HL-60/S4 (cell line): ENCODE results near the gene CCDC106.

ENCODE experiments used
- in situ Hi-C: fragments of 300-500 bp; cut with MboI; formaldehyde crosslinking; loops from 2 replicates; pipeline ENCODE4 v1.14.3; 2022; ENCODE audit warnings: low sequenced_read_pairs

The CCDC106 gene

DNA sequence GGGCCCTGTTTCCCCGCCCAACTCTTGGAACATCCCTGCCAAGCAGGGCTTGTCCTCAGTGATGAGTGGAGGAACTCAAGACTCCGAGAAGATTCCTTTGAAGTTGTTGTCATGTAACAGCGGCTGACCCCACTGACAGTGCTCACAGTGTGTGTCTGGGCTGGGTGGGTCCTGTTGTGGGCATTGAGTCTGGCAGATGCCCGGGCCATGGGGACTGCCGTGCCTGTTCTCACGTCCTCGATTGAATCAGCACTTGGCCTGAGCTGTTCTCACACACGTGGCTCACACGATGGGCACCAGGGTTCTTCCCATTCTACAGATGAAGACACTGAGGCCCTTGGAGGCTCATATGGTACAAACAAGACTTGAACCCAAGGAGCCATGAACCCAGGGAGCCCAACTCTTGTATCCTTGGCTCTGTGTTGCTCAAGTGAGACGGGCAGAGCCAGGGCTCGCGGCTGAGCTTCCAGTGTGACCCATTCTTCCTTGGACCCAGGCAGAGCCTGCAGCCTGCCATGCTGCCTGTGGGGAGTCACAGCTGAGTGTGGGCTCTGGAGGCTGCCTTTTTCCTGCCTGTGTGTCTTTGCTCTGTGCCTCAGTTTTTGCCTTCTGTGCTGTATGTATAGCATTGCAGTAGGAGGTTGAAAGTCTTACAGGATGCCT lies 18.5 kb downstream of the CCDC106 start:
- in situ Hi-C loops, result no loop called here

DNA sequence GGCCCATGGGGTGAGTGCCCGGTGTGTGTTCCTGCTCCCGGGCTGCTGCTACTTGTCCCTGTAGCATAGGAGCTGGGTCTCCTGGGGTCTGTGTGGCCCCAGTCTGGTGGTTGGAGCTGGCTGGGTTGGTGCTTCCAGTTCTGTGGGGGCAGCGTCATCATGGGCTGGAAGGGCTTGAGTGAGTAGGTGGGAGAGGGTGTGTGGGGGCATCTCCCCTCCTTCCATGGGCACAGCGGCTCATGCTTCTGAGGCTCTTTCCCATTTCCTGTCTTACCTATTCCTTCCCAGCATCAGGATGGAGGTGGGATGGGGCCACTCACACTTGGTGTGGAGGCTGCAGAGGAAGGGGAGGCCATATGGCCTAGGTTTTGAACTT lies 19.0 kb downstream of the CCDC106 start:
- in situ Hi-C loops, result no loop called here

DNA sequence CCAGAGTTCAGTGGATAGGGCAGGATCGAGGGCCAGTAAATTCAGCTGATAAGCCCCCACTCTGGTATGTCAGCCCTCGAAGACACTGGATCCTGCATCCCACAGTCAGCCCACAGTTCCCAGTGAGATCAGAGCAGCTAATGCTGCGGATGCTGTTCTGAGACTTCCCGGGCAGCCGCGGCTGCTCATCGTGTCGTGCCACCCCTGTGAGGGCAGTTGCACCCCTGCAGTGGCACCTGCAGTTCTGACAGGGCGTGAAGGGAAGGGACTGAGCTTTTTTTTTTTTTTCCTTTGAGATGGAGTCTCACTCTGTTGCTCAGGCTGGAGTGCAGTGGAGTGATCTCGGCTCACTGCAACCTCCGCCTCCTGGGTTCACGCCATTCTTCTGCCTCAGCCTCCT lies 19.5 kb downstream of the CCDC106 start:
- in situ Hi-C loops, result no loop called here

DNA sequence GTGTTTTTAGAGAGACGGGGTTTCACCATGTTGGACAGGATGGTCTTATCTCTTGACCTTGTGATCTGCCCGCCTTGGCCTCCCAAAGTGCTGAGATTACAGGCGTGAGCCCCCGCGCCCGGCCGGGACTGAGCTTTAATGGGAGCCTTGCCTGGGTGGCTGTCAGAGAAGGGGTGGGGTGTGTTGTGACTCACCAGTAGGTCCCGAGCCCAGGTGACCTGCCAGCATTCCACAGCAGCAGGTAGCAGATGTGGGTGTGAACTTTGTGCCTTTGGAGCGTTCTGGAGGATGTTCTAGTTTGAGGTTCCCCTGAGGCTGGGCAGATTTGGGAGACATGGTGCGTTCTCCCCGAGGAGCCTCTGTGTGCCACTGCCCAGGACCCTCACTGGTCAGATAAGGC lies 19.9 kb downstream of the CCDC106 start:
- in situ Hi-C loops, result no loop called here

DNA sequence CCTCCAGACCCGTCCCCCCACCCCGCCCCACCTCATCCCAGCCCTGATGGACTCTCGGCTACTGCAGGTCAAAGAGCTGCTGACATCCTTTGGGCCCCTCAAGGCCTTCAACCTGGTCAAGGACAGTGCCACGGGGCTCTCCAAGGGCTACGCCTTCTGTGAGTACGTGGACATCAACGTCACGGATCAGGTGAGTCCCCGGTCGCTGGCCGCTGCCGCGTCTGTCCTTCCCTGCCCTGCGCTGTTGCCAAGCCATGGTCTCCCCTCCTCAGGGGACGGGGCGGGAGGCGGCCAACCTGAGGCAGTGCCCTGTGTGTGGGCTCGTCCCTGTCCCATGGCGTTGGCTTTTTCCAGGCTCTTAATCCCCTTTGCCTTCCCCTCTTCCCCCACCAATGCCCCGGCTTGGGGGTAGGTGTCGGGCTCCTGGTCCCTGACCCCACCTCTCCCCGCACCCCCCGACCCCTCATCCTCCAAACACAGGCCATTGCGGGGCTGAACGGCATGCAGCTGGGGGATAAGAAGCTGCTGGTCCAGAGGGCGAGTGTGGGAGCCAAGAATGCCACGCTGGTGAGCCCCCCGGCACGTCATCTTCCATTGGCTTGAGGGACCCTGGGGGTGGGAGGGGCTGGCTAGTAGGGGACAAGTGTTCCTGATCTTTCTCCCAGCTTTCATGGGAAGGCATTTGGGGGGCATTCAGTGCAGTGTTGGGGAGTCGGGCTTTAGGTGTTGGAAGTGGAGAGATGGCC lies 20.8 kb downstream of the CCDC106 start:
- in situ Hi-C loops, result no loop called here

DNA sequence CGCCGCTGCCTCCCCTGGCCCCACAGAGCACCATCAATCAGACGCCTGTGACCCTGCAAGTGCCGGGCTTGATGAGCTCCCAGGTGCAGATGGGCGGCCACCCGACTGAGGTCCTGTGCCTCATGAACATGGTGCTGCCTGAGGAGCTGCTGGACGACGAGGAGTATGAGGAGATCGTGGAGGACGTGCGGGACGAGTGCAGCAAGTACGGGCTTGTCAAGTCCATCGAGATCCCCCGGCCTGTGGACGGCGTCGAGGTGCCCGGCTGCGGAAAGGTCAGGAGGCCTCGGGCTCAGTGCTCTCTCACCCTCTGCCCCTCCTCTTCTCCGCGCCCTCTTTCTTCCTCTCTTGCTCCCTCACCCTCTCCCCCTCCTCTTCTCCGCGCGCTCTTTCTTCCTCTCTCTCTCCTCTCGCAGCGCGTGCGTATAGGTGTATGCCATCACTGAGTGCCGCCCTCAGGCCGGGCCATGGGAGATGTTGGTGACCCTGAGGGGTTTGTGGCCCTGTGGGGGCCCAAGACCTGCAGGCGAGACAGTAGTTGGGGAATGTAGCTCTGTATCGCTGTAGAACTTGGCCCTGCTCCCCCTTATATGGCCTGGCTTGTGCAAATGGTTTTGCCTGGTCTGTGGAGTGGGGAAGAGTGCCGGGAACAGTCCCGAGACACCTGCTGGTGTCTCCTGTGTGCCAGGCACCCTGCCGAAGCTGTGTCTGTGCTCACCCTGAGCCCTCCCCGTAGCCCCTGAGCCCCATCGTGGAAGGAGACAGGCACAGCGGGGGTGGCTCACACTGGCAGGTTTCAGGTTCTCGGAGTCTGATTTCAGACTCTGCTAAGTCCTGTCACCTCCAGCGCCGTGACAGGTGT lies 21.6 kb downstream of the CCDC106 start:
- in situ Hi-C loops, result no loop called here

DNA sequence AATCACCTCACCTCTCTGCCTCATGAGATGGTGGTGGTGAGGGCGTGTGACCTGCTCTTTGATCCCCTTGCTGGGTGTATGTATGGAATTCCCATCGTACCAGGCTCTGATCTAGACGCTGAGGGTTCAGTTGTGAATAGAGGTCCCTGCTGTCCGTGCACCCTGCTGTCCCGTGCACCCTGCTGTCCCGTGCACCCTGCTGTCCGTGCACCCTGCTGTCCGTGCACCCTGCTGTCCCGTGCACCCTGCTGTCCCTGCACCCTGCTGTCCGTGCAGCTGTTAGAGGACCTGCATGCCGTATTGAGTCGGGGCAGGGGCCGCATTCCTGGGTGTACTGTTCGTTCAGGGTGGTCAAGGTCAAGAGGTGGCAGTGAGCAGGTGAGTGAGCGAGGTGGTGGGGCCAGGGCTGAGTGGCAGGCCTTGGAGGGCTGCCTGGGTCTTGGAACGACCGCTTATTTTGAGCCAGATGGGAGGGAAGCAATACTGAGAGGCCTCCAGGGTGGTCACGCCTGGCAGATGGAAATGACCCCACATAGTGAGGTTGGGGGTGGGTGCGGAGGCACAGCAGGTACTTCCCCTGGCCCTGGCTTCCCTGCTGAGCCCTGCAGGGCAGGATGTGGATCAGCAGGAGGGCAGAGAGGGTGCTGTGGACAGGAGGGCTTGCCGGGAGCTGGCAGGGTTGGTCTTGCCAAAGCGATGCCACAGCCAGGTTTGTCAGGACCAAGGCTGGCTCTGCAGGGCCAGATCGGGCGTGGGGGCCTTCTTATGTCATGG lies 22.5 kb downstream of the CCDC106 start:
- in situ Hi-C loops, result no loop called here

DNA sequence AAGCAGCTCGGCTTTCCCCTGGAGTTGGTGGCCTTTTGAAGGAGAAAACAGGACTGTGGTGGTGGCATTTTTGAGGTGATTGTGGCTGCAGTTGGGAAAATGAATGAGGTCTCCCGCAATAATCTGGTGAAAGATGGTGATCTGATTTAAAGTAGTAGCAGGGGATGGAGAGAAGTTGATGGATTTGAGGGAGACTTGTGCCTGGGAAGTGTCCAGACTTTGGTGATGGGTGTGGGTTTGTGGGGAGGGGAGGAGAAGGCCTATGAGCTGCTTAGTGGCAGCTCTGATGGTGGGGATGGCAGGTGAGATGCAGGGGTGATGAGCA lies 23.0 kb downstream of the CCDC106 start:
- in situ Hi-C loops, result no loop called here

DNA sequence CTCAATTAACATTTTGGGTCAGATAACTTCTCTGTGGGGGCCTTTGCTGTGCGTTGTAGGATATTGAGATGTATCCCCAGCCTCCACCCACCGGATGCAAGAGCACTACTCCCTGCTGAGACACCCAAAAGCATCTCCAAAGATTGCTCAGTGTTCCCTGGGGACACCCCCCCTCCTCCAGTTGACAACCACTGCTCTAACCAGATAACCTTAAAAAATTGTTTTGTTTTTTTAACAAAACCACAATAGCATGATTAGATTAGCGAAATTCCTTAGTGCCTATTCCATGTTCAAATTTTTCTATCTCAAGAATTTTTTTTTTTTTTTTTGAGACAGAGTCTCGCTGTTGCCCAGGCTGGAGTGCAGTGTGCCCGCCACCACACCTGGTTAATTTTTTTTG lies 24.4 kb downstream of the CCDC106 start:
- in situ Hi-C loops, result no loop called here

DNA sequence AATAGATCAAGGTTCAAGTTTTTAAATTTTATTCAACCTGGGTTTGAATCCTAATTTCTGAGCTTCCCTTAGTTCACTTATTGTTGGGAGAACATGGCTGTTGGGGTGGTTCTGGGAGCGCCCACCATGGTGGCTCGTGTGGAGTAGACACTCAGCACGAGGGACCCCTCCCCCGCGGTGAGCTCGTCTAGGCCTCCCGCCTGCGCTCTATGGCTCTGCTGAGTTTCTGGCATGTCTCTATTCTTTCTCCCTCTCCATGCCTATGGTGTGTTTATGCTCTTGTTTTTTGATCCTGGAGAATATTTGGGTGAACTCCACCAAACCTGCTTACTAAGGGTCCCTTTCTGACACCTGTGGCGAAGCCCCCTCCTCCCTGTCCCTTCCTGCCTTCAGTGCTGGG lies 25.5 kb downstream of the CCDC106 start:
- in situ Hi-C loops, result no loop called here

DNA sequence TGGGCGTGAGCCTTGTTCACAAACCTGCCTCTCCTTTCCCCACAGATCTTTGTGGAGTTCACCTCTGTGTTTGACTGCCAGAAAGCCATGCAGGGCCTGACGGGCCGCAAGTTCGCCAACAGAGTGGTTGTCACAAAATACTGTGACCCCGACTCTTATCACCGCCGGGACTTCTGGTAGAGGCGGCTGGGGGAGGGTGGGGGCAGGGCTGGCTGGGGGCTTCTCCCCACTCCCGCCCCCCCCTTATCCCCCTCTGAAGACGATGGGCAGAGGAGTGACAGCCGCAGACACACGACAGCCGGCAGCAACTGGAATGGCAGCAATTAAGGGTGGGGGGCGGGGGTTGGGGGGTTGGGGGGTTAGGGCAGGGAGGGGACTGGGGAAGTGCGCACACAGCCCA lies 25.9 kb downstream of the CCDC106 start:
- in situ Hi-C loops, result no loop called here

DNA sequence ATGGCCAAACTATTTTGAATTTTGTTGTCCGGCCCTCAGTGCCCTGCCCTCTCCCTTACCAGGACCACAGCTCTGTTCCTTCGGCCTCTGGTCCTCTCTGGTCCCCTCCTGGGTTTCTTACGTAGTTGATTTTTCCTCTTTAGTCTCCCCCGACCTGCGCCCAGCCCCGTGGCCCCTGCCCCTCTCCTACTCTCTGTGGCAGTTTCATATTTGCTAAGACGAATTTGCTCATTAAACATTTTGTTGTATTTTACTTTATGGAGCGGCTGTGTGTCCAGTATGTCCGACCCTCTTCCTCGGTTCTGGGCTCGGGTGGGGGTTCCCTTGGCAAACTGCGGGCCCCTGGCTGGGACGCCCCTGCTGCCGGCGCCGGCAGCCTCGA lies 26.4 kb downstream of the CCDC106 start:
- in situ Hi-C loops, result no loop called here

DNA sequence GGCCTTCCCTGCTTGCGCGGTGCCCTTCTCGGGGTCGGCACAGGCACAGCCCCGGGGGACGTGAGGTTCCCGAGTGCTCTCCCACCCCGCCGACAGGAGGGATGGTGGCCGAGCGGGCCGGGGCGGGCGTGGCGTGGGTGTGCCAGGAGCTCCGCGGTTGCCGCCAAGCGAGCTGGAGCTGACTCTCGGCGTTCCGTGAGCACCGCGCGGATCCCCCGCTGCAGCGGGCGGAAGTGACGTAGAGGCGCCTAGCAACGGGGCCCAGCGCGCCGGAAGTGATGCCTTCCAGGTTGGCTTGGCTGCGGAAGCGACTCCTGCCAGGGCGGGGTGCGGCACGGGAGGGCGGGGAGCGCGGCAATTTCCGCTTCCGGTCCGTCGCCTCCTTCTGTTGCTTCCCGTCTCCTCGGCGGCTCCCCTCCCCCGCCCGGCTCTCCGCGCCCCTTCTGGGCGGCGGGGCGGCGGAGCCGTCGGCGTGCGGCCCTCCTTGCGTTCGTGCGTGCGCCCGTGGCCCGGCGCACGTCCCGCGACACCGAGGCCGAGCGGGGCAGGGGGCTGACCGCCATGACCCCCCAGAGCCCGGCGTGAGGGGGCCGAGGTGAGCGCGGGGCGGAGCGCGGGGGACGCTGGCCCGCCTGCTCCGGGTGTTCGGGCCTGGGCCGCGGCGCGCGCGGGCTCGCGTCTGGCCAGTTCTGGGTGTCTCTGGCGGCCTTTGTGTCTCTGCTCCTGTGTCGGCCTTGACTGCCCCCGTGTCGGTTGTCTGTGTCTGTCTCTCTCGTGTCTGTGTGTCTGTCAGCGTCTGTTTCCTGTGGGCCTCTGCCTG lies 27.0 kb downstream of the CCDC106 start, which contains the start of gene EPN1:
Gene EPN1, plus strand, starts transcription at position 386 of the 820 bp plus-strand sequence. CDS start 3,402 bp downstream, outside the sequence.
- in situ Hi-C loops, result no loop called here

DNA sequence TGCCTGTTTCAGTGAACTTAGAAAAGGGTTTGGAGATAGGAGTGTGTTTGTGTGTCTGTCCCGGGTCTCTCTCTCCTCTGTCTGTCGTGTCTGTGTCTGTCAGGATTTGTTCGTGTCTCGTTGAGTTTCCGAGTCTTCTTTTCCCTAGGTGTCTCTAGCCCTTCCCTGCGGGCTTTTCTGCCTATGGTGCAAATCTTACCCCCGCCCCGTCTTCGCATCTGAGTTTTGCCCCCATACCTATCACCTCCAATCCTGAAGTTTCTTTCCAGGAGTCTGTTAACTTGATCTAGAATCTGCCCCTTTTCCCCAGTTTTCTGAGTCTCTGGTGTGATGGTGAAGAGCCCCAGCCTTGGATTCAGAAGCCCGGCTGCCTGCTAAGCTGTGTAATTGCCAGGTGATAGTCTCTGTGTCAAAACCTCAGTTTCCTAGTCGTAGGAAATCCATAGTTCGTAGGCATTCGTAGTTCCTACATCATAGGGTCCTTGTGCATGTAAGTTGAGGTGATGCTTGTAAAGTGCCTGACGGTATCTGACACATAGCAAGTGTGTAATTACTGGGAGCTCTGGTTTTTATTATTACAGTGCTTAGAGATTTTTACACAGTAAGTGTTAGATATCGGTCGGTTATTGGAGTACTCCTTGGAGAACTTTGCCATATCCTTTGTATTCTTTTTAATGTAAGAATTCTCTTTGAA lies 27.8 kb downstream of the CCDC106 start:
- in situ Hi-C loops, result no loop called here

DNA sequence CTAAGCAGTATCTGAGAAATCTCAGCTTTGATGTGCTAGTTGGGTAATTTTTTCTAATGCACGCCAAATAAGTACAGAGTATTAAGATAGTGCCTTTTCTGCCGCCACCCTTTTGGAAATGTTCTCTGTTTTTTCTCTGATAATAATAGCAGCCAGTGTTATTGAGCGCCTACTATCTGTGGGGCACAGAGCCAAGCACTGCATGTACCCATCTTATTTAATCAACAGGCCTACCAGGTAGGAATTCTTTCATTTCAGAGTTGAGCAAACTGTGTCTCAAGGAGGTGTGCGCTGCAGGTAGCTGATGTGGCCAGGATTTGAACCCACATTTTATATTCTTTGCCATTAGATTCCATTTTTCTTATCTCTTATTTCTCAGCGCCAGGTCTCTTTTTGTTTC lies 28.4 kb downstream of the CCDC106 start:
- in situ Hi-C loops, result no loop called here

DNA sequence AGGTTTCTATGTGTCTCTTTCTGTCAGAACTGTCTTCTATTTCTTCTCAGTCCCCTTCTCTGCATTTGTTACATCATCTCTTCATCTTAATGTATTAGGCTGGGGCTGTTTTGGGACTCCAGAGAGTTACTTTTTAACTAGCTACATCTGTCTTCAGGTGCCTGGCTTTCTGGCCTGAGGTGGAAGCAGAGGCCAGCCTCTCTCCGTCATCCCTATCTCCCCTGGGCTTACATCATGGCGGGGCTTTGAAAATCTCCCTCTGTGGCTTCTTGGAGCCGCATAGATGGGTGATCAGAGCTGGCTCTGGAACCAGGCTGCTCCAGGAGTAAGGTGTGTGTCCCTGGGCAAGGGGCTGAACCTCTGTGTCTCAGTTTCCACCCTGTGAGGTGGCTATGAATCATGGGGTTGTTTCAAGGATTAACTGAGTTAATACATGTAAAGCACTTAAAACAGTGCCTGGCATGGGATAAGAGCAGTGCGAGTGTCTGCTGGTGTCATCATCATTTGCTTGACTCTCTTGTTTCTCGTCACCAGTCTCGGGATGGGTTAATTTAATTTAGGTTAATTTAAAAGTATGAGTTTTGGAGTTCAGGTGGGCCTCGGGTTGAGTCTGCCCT lies 29.0 kb downstream of the CCDC106 start:
- in situ Hi-C loops, result no loop called here

DNA sequence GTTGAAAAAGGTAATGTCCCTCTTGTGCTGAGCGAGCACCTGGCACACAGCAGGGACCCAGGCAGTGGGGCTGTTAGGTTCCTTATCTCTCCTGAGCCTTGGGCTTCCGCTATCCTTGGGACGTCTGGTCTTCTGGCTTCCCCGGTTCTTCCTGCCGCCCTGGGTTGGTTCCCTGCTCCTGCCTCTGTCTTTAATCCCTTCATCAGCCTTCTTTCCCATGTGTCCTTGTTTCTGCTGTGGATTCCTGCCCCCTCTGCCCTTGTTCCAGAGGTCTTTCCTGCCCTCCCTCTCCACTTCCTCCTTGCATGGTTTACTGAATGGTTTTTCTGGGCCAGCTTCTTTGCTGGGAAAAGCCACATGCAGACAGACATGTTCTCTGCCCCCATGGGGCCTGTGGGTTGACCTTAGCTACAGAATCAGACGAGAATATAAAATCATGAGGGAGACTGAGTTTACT lies 29.6 kb downstream of the CCDC106 start:
- in situ Hi-C loops, result no loop called here

DNA sequence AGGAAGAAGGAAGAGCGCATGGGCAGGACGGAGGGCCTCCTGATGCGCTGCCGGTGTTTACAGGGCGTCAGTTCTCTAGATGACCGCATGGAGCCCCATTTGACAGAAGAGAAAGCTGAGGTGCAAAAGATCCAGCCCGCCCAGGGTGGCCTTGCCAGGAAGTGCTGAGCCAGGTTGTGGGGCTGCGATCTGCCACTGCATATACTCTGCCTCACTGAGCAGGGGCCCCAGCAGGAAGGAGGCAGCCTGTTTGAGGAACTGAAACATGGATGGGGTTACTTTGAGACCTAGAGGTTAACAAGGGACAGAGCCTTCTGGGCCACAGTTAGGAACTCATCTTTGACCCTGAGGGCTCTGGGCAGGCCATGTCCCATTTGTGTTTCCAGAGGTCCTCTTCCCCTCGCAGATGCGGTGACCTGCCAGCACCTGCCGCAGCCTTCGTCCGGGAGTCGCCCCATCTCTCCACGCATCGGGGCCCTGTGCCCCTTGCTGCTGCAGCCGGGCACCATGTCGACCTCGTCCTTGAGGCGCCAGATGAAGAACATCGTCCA lies 30.2 kb downstream of the CCDC106 start:
- in situ Hi-C loops, result no loop called here
